HAP-1 (cell line): ENCODE data around the gene CNTN4.

Source experiments
- DNase-seq, 2 experiments: peaks; one replicate each; pipeline ENCODE4 v3.0.0-alpha.2; 2016 to 2020; ENCODE audit warnings: low spot score in 2 of 2
- H3K27me3 ChIP-seq: fragments of 250-450 bp; sonication (Bioruptor Pico); 2 replicates; pipeline ENCODE4 v1.5.1; 2020; ENCODE audit warnings: low read depth, mild to moderate bottlenecking, moderate library complexity
- H3K36me3 ChIP-seq: fragments of 250-450 bp; sonication (Bioruptor Pico); replicated peaks from 2 replicates; pipeline ENCODE4 v1.5.1; 2020; ENCODE audit warnings: mild to moderate bottlenecking
- H3K4me1 ChIP-seq: fragments of 250-450 bp; sonication (Bioruptor Pico); 2 replicates; pipeline ENCODE4 v1.5.1; 2020; ENCODE audit warnings: mild to moderate bottlenecking
- H3K4me3 ChIP-seq: fragments of 250-450 bp; sonication (Bioruptor Pico); 2 replicates; pipeline ENCODE4 v1.5.1; 2020; ENCODE audit warnings: mild to moderate bottlenecking, moderate library complexity
- H3K9me3 ChIP-seq: fragments of 250-450 bp; sonication (Bioruptor Pico); 2 replicates; pipeline ENCODE4 v1.5.1; 2020; ENCODE audit warnings: mild to moderate bottlenecking, moderate library complexity
- in situ Hi-C: fragments of 300-500 bp; cut with MboI; formaldehyde crosslinking; loops from 3 replicates; pipeline ENCODE4 v1.14.3; 2020; ENCODE audit warnings: low sequenced_read_pairs, inconsistent platforms, mixed read lengths

Gene CNTN4

DNA sequence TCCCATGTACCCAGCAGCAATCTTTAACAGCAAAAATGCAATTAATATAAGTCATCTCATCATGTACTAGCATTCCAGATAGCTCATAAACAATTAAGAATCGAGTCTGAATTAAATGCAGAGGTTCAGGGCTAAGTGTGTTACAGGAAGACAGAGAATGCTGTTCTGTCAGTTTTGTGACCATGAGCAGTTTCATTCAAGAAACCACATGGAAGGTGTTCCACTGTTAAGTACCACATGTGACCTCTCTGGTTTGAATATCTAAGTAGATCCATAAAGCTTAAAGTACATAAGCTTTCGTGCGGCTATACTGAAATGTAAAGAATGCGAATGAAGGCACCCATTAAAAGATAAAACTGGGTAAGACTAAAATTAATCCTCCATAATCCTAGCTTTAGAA, 739.2 kb downstream of the CNTN4 start:
- Histone ChIP-seq H3K27me3 (no peaks in the 10 kb centered on the region), H3K4me3 (no peak overlapping the region), H3K9me3 (no peaks in the 10 kb centered on the region), H3K4me1 (no peaks in the 10 kb centered on the region), H3K36me3 (no peaks in the 10 kb centered on the region)
- DNase-seq: no peak
- in situ Hi-C loops: no loop called here

DNA sequence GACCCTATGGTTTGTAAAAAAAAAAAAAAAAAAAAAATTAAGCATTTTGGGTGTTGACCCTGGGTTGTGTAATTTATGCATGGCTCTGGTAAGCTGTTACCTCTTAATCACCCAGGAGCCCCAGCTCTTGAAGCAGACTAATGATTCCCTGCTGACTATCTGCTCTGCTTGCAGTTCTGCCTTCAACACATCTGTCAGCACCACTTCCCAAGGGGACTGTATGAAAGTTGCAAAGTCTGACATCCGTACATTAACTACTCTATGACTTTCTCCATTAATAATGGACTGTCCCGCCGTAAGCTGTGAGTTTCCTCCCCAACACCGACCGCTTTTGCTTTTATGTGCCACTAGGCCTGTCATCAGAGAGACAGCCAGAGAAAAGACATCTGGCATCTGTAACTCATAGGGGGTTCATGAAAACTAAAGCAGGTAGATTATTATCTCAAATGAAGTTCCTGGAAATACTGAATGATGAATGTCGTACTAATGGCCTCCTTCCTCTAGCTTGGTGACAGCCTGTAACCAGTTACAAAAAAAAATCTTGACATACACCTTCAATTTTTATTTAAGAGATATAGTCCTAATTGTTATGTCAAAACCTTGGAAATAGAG, 740.0 kb downstream of the CNTN4 start:
- H3K36me3 ChIP-seq: no peaks in the 10 kb centered on the region
- no peak overlapping the region for H3K4me3 ChIP-seq
- H3K27me3 ChIP-seq: no peaks in the 10 kb centered on the region
- H3K4me1 ChIP-seq: no peaks in the 10 kb centered on the region
- DNase-seq: no peak
- H3K9me3 ChIP-seq: no peaks in the 10 kb centered on the region
- in situ Hi-C loops: no loop called here

DNA sequence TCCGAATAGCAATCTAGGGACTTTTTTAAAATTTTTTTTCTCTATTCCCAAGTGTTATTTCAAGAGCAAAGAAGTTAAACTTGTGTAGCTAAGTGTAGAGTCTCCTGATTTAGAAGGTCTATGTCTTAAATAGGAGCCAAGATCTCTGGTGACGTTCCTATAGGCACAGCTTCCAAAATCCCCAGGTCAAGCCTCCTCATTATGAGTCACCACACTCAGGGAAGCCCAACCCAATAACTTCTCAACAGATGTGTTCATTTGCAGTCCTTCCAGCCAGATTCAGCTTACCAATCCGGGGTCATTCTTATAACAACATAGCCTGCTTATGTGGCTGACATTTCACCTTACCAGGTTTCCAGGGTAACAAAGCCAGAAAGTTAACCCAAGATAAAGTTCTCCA, 741.2 kb downstream of the CNTN4 start:
- Histone ChIP-seq H3K9me3 (no peaks in the 10 kb centered on the region), H3K36me3 (no peaks in the 10 kb centered on the region), H3K27me3 (no peaks in the 10 kb centered on the region), H3K4me3 (no peak overlapping the region), H3K4me1 (no peaks in the 10 kb centered on the region)
- no peak for DNase-seq
- in situ Hi-C loops: no loop called here

DNA sequence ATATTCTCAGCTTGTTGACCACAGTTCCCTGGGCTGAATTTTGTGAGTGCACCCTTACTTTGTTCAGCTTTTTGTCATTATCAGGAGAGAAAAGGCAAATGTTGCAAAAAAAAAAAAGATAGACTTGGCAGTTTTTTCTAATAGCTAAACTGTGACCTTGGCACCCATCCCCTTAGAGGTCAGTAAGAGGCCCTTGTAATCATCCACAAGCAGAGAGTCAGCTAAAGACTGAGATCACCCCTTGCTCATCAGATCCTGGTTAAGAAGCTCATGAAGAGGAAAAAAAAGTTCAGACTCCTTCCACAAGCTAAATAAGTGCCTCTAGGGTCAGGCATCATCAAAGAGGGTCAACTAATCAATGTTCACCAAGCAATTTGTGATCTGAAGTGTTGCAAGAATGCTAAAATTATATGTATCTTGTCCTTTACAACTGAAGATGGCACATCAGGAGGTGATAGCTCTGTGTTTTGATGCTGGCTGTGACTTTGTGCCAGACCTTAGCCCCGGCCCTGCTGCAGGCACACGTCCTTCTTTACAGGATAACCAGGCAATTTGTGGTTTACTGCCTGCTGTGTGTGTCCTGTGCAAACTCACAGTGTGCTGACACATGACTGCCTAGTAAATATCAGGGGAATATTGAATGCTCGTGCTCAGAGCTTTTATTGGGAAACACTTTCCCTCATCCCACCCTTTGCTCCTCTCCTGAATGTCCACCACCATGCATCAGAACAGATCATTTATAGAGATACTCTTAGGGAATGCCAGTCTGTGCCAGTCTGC, 748.6 kb downstream of the CNTN4 start:
- no peak for DNase-seq
- no peaks in the 10 kb centered on the region for H3K36me3 ChIP-seq
- H3K4me1 ChIP-seq: no peaks in the 10 kb centered on the region
- H3K4me3 ChIP-seq: no peak overlapping the region
- in situ Hi-C loops: no loop called here
- no peaks in the 10 kb centered on the region for H3K27me3 ChIP-seq
- no peaks in the 10 kb centered on the region for H3K9me3 ChIP-seq

DNA sequence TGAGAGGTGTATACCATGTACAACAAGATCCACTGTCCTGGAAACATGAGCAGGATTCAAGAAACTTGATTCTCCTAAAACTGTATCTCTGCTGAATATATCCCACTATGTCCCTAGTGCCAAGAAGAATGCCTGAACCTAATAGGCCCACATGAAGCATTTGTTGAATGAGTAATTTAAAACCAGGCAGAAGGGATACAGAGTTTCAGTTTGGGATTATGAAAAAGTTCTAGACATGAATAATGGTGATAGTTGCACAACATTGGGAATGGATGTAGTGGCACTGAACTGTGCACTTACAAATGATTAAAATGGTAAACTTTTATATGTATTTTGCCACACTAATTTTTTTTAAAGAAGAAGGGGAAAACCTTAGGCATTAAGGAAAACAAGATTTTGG, 750.4 kb downstream of the CNTN4 start:
- Histone ChIP-seq H3K27me3 (no peaks in the 10 kb centered on the region), H3K9me3 (no peaks in the 10 kb centered on the region), H3K36me3 (no peaks in the 10 kb centered on the region), H3K4me3 (no peak overlapping the region), H3K4me1 (no peaks in the 10 kb centered on the region)
- DNase-seq: no peak
- in situ Hi-C loops: no loop called here

DNA sequence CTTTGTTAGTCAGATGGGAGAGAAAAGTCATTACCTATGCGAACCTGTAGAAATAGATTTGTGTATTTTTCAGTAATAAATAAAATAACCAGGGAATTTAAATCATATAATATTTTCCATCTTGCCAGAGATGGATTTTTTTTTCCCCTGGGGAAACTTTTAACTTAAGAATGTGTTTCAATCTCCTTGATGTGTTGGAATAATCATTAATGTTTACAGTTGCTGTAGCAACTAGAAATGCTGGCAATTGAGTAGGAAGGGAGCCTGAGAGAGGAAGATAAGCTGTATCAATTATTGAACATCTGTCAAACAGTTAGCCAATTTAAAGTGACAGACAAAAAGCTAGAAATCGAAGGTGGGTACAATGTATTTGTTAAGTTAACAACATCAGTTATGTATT, 752.0 kb downstream of the CNTN4 start:
- Histone ChIP-seq H3K9me3 (no peaks in the 10 kb centered on the region), H3K4me3 (no peak overlapping the region), H3K4me1 (no peaks in the 10 kb centered on the region), H3K27me3 (no peaks in the 10 kb centered on the region), H3K36me3 (no peaks in the 10 kb centered on the region)
- in situ Hi-C loops: no loop called here
- DNase-seq: no peak

DNA sequence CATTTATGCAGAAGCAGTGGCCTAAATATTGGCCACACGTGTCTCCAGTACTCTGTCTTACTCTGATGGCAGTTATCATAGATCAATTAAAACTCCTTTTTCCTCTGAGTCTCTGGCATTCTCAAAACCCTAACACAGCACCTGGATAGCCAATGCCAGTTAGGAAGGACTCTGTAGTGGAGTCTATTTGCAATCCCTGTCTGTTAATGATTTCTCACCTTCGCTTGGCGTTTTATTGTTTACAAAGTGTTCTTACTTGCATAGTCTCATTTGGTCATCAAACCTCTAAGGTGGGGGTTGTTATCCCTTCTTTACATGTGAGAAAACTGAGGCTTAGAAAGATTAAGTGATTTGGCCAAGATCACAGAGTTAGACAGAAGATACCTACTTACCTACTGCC, 752.7 kb downstream of the CNTN4 start:
- in situ Hi-C loops: no loop called here
- no peaks in the 10 kb centered on the region for H3K27me3 ChIP-seq
- no peak overlapping the region for H3K4me3 ChIP-seq
- no peaks in the 10 kb centered on the region for H3K9me3 ChIP-seq
- no peak for DNase-seq
- H3K36me3 ChIP-seq: no peaks in the 10 kb centered on the region
- H3K4me1 ChIP-seq: no peaks in the 10 kb centered on the region

DNA sequence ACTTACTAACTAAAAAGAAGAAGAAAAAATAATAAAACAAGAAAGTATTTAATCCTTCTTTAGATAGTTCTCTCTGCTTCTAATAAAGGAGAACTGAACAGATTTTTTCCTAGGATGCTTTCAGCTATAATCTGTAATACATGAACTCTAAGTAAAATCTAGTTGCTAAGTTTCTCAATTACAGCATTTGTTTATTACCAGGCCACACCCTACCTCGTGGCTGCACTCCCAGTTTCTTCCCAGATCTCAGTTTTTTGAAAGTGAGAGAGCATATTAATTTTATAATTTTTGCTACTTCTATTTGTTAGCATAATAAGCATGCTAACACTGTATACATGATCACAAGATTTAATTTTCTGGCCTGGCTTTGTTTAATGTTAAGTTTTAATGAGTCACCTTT, 753.2 kb downstream of the CNTN4 start:
- no peak for DNase-seq
- Histone ChIP-seq H3K4me3 (no peak overlapping the region), H3K36me3 (no peaks in the 10 kb centered on the region), H3K4me1 (no peaks in the 10 kb centered on the region), H3K9me3 (no peaks in the 10 kb centered on the region), H3K27me3 (no peaks in the 10 kb centered on the region)
- in situ Hi-C loops: no loop called here

DNA sequence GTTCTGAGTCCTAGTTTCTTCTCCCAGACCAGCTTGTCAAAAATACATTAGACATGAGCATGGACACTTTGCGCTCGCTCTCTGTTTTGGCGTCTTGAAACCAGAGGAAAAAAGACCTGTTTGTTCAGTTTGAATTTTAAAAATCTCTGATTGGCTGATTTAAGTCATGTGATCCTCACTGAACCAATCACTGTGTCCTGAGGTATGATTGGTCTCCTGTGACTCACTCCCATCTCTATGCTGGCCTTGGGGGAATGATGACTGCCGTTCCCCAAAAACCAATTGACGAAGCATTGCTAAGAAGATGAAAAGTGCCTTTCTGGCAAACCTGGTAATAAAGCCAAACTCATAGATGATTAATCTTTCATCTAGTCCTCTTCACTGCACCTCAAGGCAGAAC, 755.0 kb downstream of the CNTN4 start:
- in situ Hi-C loops: no loop called here
- no peak overlapping the region for H3K4me3 ChIP-seq
- no peaks in the 10 kb centered on the region for H3K36me3 ChIP-seq
- H3K27me3 ChIP-seq: no peaks in the 10 kb centered on the region
- H3K4me1 ChIP-seq: no peaks in the 10 kb centered on the region
- no peaks in the 10 kb centered on the region for H3K9me3 ChIP-seq
- DNase-seq: no peak

DNA sequence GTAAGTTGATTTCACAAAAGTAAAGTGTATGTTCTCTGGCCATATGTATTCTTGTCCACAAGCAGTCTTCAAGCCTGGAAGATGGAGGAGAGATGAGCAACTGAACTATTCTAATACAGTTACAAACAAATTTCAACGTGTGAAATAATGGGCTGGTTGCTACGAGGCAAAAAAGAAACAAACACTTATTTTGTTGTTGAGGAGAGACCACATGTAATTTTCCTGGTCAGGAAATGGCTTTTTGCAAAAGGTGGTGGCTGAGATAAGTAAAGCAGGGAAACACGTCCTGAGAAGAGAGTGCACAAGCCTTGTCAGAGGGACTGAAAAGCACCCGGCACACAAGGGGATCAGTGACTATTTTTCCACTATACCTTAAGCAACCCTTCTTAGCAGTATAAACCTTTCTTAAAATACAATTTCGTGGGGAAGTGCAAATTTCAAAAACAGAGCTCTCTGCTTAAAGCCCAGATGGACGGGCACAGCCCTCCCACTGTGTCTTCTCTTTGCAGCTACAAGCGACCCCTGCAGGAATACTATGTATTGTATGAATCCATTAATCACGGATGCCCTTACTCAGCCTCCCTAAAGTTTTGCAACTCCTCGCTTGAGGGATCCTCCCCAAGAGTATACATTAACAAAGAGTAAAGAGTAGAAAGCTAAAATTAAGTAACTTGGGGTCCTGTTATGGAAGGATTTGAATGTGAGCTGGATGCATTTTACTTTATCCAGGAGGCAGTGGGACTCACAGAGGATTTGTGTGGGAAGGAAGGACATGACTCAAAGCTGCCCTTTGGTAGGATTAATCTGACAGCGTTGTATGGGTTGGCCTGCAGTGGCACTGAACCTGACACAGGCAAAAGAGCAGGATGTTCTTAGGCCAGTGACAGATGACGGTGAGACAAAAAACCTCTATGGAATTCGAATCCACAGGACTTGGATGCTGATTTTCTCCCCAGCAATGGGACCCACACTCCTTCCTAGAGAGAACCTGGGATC, 757.8 kb downstream of the CNTN4 start:
- no peak for DNase-seq
- Histone ChIP-seq H3K9me3 (no peaks in the 10 kb centered on the region), H3K27me3 (no peaks in the 10 kb centered on the region), H3K4me1 (no peaks in the 10 kb centered on the region), H3K36me3 (no peaks in the 10 kb centered on the region), H3K4me3 (no peak overlapping the region)
- in situ Hi-C loops: no loop called here

DNA sequence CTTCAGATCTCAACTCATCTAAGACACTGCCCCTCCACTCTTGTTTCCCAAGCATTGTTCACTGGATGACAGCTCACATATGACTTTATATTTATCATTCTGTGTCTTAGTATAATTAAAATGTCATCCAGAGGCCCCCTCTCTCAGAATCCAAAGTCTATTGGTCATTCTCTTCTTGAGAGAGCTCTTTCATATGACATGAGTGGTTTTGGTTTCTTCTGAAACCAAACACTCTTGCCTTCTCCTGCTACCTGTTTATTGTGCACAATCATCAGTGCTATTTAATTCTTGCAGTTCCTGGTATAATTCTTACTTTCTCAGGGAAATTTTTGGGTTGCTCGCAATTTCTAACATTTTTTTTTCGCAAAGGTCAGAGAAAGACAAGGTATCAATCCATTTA, 762.0 kb downstream of the CNTN4 start:
- no peaks in the 10 kb centered on the region for H3K9me3 ChIP-seq
- H3K4me1 ChIP-seq: no peaks in the 10 kb centered on the region
- in situ Hi-C loops: no loop called here
- no peaks in the 10 kb centered on the region for H3K36me3 ChIP-seq
- H3K27me3 ChIP-seq: no peaks in the 10 kb centered on the region
- DNase-seq: no peak
- no peak overlapping the region for H3K4me3 ChIP-seq

DNA sequence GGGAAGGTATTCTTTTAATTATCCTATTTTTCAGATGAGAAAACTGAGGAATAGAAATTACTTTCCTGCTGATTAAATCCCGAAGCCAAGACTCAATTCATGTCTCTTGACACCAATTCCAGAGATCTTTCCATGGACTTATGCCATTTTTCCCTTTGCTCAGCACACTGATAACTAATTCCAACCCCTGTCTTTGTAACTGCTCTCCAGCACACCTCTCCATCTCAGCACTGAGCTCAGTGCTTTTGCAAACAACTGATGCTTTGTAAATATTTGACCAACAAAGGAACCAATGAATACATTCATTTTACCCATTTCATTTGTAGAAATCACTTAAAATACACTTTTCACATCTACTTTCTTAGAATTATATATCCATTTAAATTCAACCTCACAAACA, 762.5 kb downstream of the CNTN4 start:
- DNase-seq: no peak
- Histone ChIP-seq H3K36me3 (no peaks in the 10 kb centered on the region), H3K4me1 (no peaks in the 10 kb centered on the region), H3K27me3 (no peaks in the 10 kb centered on the region), H3K9me3 (no peaks in the 10 kb centered on the region), H3K4me3 (no peak overlapping the region)
- in situ Hi-C loops: no loop called here

DNA sequence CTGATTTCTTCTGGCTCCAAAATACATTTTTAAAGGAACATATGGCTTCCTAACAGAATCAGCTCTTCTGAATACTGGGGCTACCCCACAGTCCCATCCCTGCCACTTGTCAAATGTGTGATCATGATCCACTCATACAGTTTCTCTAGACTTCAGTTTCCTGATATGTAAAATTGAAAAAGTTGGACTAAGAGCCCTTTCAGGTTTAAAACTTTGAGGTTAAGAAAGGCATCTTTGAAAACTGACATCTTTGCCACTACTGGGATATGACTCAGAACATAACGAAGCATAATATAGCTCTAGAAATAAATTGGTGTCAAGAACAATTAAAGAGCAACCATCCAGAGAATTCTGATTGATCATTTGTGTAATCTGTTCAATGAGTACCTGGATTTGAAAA, 763.3 kb downstream of the CNTN4 start:
- in situ Hi-C loops: no loop called here
- no peaks in the 10 kb centered on the region for H3K4me1 ChIP-seq
- no peaks in the 10 kb centered on the region for H3K27me3 ChIP-seq
- DNase-seq: no peak
- no peaks in the 10 kb centered on the region for H3K9me3 ChIP-seq
- H3K36me3 ChIP-seq: no peaks in the 10 kb centered on the region
- H3K4me3 ChIP-seq: no peak overlapping the region

DNA sequence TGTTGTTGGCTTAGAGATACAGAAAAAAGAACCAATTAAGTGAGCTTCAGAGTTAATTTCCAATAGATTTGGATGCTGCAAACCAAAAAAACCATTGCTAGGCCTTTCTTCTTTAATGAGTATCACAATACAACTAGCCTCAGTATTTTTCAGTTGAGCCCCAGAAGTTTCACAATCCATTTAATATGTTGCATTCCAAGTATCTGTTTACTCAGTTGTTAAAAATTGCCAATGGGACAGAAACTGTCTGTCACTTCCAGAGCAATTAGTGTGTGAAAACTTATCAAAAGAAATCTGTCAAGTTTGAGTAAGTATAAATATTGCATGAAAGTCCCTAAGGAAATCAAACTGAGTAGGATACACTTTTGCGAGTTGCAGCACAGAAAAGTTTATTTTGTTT, 763.7 kb downstream of the CNTN4 start:
- no peak overlapping the region for H3K4me3 ChIP-seq
- in situ Hi-C loops: no loop called here

More for the DNA sequence above, 763.7 kb downstream of the CNTN4 start:
- Histone ChIP-seq H3K4me1 (no peaks in the 10 kb centered on the region), H3K9me3 (no peaks in the 10 kb centered on the region), H3K36me3 (no peaks in the 10 kb centered on the region), H3K27me3 (no peaks in the 10 kb centered on the region)
- no peak for DNase-seq
